B cell (primary cell): ENCODE measurements around the gene ATG7. TPM values are rescaled to one million over a fixed set of nuclear protein-coding genes. Genes with fewer than 3 reads are reported as not detected.

ENCODE experiments used
- ATAC-seq: fragments of 200-7000 bp; cut with Tn5 transposase; one replicate; pipeline ENCODE4 v1.10.0; 2021; ENCODE audit warnings: low read depth, mild to moderate bottlenecking, moderate number of reproducible peaks, moderate library complexity
- CTCF ChIA-PET: fragments of 350-600 bp; sonication (Branson Sonifier 250); formaldehyde crosslinking; loops from one replicate; lab custom pipeline; 2021; ENCODE audit warnings: antibody characterized with exemption, inconsistent platforms; lab: Charles Lee
- POLR2A ChIA-PET: fragments of 350-600 bp; sonication (Branson Sonifier 250); formaldehyde crosslinking; loops from one replicate; lab custom pipeline; 2021; ENCODE audit warnings: antibody characterized with exemption; lab: Charles Lee
- DNase-seq: peaks from one replicate; pipeline ENCODE4 v3.0.0; 2013
- H2AFZ ChIP-seq: 2 replicates; pipeline ENCODE4 v1.6.1; 2012; ENCODE audit warnings: mild to moderate bottlenecking, low read depth, low read length; ENCODE audit not compliant: insufficient read depth, poor library complexity, severe bottlenecking
- H3K27ac ChIP-seq, 2 donors: 1 replicate in 1 of 2; 2 replicates in 1 of 2; pipeline ENCODE4 v1.5.1; 2012 to 2013; ENCODE audit warnings: low read length in 2 of 2, mild to moderate bottlenecking in 2 of 2, moderate library complexity in 1 of 2
- H3K27me3 ChIP-seq, 4 experiments: fragments of 200-600 bp in 1 of 4; sonication (generic) in 1 of 4; replicated peaks in 1 of 4; 1 replicate in 2 of 4; 2 replicates in 2 of 4; pipeline versions ENCODE4 v1.6.1 to v1.7.0; 2013 to 2016; ENCODE audit warnings: low read length in 3 of 4, mild to moderate bottlenecking in 2 of 4, mixed read lengths in 1 of 4, moderate library complexity in 1 of 4; ENCODE audit not compliant: insufficient read depth in 4 of 4, control insufficient read depth in 3 of 4; ENCODE audit errors: control extremely low read depth in 1 of 4
- H3K36me3 ChIP-seq, 2 experiments: replicated peaks in 1 of 2; 1 replicate in 1 of 2; 2 replicates in 1 of 2; pipeline versions ENCODE4 v1.6.1 to v1.7.1; 2013; ENCODE audit warnings: low read length in 1 of 2; ENCODE audit not compliant: insufficient read depth in 2 of 2, control insufficient read depth in 1 of 2; ENCODE audit errors: control extremely low read depth in 1 of 2, extremely low read depth in 1 of 2
- H3K4me1 ChIP-seq, 2 donors: fragments of 200-600 bp in 1 of 2; sonication (generic) in 1 of 2; 1 replicate in 1 of 2; 2 replicates in 1 of 2; pipeline versions ENCODE4 v1.5.1 to v1.6.1; 2013 to 2017; ENCODE audit warnings: low read length in 2 of 2; ENCODE audit not compliant: control insufficient read depth in 2 of 2, insufficient read depth in 2 of 2
- H3K4me2 ChIP-seq: replicated peaks from 2 replicates; pipeline ENCODE3; 2012; ENCODE audit warnings: mild to moderate bottlenecking, low read depth, low read length; ENCODE audit not compliant: poor library complexity, severe bottlenecking
- H3K4me3 ChIP-seq, 5 experiments: fragments of 200-600 bp in 1 of 5; sonication (generic) in 1 of 5; 1 replicate in 3 of 5; 2 replicates in 2 of 5; pipeline versions ENCODE4 v1.5.1 to v1.7.0; 2011 to 2016; ENCODE audit warnings: low read length in 4 of 5, mild to moderate bottlenecking in 4 of 5, low read depth in 2 of 5, control low read depth in 1 of 5, moderate library complexity in 1 of 5; ENCODE audit not compliant: insufficient read depth in 1 of 5; ENCODE audit errors: control extremely low read depth in 1 of 5, extremely low read depth in 1 of 5
- H3K79me2 ChIP-seq: fragments of 200-600 bp; sonication (generic); one replicate; pipeline ENCODE4 v1.6.0; 2016; ENCODE audit warnings: low read length; ENCODE audit not compliant: control insufficient read depth, insufficient read depth
- H3K9ac ChIP-seq: fragments of 200-600 bp; sonication (generic); 2 replicates; pipeline ENCODE4 v1.6.1; 2017; ENCODE audit warnings: mild to moderate bottlenecking, low read length, moderate library complexity
- H3K9me3 ChIP-seq, 3 donors: one replicate each; pipeline versions ENCODE4 v1.6.1 to v1.7.1; 2013; ENCODE audit warnings: low read length in 2 of 3; ENCODE audit not compliant: control insufficient read depth in 2 of 3, insufficient read depth in 1 of 3; ENCODE audit errors: control extremely low read depth in 1 of 3
- H4K20me1 ChIP-seq: 2 replicates; pipeline ENCODE4 v1.6.0; 2012; ENCODE audit warnings: mild to moderate bottlenecking, low read length; ENCODE audit not compliant: insufficient read depth, control insufficient read depth, poor library complexity, severe bottlenecking
- H3K27ac Mint-ChIP-seq: one replicate; pipeline ENCODE4 v1.8.0; 2021; ENCODE audit warnings: mixed read lengths
- H3K27me3 Mint-ChIP-seq: one replicate; pipeline ENCODE4 v1.8.0; 2021; ENCODE audit warnings: mixed read lengths
- H3K4me1 Mint-ChIP-seq: one replicate; pipeline ENCODE4 v1.8.0; 2021; ENCODE audit warnings: mixed read lengths
- H3K4me3 Mint-ChIP-seq: one replicate; pipeline ENCODE4 v1.8.0; 2021; ENCODE audit warnings: mixed read lengths
- H3K9me3 Mint-ChIP-seq: one replicate; pipeline ENCODE4 v1.8.0; 2022; ENCODE audit warnings: mixed read lengths; ENCODE audit not compliant: insufficient read depth
- EZH2 ChIP-seq: IDR thresholded peaks from 2 replicates; pipeline ENCODE4 v1.6.1; 2012; ENCODE audit warnings: borderline replicate concordance, low read depth, mild to moderate bottlenecking, moderate library complexity, low read length; ENCODE audit not compliant: insufficient read depth, poor library complexity, severe bottlenecking
- WGBS: methylation state at CpG from one replicate; pipeline ENCODE4 v1.1.5; 2013; ENCODE audit warnings: missing lambda C conversion rate; ENCODE audit not compliant: insufficient coverage; 5-methylcytosine and 5-hydroxymethylcytosine counted together
- intact Hi-C: fragments of 100-400 bp; cut with micrococcal nuclease; formaldehyde crosslinking; loops from one replicate; pipeline ENCODE4 v1.10.0; 2022
- polyA plus RNA-seq: library from polyadenylated mRNA; depleted of rRNA; stranded (reverse); fragments of >200 nt; gene quantifications from 2 replicates; pipeline ENCODE4 v1.2.3, GENCODE V29; 2012
- total RNA-seq, 2 donors: library from RNA; stranded (reverse); fragments of 120-200 nt in 1 of 2; gene quantifications; 1 replicate in 1 of 2; 2 replicates in 1 of 2; pipeline versions ENCODE4 v1.2.3 to v1.2.4, GENCODE V29; 2013 to 2022
- TF ChIP-seq, protein P1 (sequence below): fragments of 200-600 bp; IDR thresholded peaks from one replicate; pipeline ENCODE4 v1.8.0; 2022; ENCODE audit warnings: antibody characterized with exemption, mild to moderate bottlenecking

The ATG7 gene
- total and polyA plus RNA-seq, 2 donors (not counting 1 experiment from before 2014, with no cell fraction given), result 13.9 to 66.4 TPM

DNA sequence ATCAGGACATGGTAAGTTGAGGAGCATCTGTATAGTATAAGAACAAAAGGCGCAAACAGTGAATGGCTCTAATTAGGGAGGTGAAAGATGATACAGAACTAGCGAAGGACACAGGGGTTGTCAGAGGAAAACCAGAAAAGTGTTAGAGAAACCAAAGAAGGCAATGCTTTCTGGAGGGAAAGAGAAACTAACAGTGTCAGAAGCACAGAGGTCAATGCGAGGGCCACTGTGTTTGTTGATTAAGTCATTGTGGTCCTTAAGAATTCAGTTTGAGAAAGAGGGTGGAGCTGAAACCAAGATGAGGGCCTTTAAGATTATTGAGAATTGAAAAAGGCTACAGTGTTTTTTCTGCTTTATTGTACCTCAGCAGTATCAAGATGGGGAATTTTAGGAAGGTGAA is 28.8 kb downstream of the ATG7 start:
- Histone ChIP-seq H2AFZ (no peak overlapping the region), H3K79me2 (peaks cover 17% of the 10 kb centered on the region), H3K4me2 (no peak overlapping the region), H3K9me3 (no peaks in the 10 kb centered on the region), H3K27me3 (no peaks in the 10 kb centered on the region), H4K20me1 (no peaks in the 10 kb centered on the region), H3K4me1 (no peaks in the 10 kb centered on the region), H3K36me3 (peaks cover 2 to 58% of the 10 kb centered on the region in 2 experiments), H3K9ac (no peak overlapping the region), H3K4me3 (no peak overlapping the region), H3K27ac (no peak overlapping the region)
- H3K9me3 Mint-ChIP-seq, result no peaks in the 10 kb centered on the region
- ATAC-seq (no peak), DNase-seq (no peak)
- no peak overlapping the region for H3K4me3 Mint-ChIP-seq
- intact Hi-C loops, result no loop called here
- 92% methylated on average over 3 of the region's 3 CpGs for WGBS
- H3K27ac Mint-ChIP-seq, result no peak overlapping the region
- POLR2A ChIA-PET, result no interaction called here
- CTCF ChIA-PET, result interaction anchor here (0.6 to 2.0 kb wide), 3 partner anchors 13 to 68 kb away, joined by 3 to 4 read pairs (median 4); no protein-coding TSS in a partner anchor
- H3K27me3 Mint-ChIP-seq, result no peaks in the 10 kb centered on the region
- no peaks in the 10 kb centered on the region for H3K4me1 Mint-ChIP-seq
- TF ChIP-seq, protein P1, sequence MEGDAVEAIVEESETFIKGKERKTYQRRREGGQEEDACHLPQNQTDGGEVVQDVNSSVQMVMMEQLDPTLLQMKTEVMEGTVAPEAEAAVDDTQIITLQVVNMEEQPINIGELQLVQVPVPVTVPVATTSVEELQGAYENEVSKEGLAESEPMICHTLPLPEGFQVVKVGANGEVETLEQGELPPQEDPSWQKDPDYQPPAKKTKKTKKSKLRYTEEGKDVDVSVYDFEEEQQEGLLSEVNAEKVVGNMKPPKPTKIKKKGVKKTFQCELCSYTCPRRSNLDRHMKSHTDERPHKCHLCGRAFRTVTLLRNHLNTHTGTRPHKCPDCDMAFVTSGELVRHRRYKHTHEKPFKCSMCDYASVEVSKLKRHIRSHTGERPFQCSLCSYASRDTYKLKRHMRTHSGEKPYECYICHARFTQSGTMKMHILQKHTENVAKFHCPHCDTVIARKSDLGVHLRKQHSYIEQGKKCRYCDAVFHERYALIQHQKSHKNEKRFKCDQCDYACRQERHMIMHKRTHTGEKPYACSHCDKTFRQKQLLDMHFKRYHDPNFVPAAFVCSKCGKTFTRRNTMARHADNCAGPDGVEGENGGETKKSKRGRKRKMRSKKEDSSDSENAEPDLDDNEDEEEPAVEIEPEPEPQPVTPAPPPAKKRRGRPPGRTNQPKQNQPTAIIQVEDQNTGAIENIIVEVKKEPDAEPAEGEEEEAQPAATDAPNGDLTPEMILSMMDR, result no peak
- TF ChIP-seq EZH2, result no peak

DNA sequence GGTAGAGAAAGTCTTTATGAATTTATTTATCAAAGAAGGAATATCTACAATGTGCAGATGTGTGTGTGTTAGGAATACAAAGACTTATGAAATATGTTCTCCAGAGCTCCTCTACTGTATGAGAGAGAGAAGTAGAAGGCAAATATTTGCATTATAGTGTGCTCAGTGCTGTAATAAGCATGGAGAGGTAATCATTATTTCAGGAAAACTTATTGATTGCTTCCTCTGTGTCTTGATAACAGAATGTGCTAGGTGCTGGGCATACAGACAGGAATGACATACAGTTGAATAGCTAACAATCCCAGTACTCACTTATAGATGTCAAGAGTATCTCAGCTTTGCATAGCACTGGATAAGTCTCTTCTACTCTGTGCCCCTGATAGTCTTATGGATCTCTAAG is 30.2 kb downstream of the ATG7 start:
- H3K4me1 ChIP-seq, result no peaks in the 10 kb centered on the region
- H3K36me3 ChIP-seq, result peaks cover 2 to 65% of the 10 kb centered on the region in 2 experiments
- H3K4me3 ChIP-seq, result no peak overlapping the region
- no peak for TF ChIP-seq EZH2
- TF ChIP-seq, protein P1, result no peak
- H2AFZ ChIP-seq, result no peak overlapping the region
- peaks cover 2% of the 10 kb centered on the region for H3K79me2 ChIP-seq
- no peak overlapping the region for H3K27ac ChIP-seq
- Mint-ChIP-seq H3K27me3 (no peaks in the 10 kb centered on the region), H3K4me1 (peaks cover 6% of the 10 kb centered on the region), H3K9me3 (no peaks in the 10 kb centered on the region), H3K27ac (no peak overlapping the region), H3K4me3 (no peak overlapping the region)
- no peaks in the 10 kb centered on the region for H4K20me1 ChIP-seq
- ChIA-PET CTCF (interaction anchor here (1.7 to 2.0 kb wide), 2 partner anchors 14 to 64 kb away, joined by 4 read pairs; no protein-coding TSS in a partner anchor), POLR2A (no interaction called here)
- no peak overlapping the region for H3K9ac ChIP-seq
- H3K27me3 ChIP-seq, result no peaks in the 10 kb centered on the region
- no peak overlapping the region for H3K4me2 ChIP-seq
- intact Hi-C loops, result no loop called here
- ATAC-seq, result no peak
- H3K9me3 ChIP-seq, result no peaks in the 10 kb centered on the region
- no peak for DNase-seq
